Pancreas (tissue), 10 donors: ENCODE results near the gene ZNF518A. TPM values are rescaled to one million over a fixed set of nuclear protein-coding genes. Genes with fewer than 3 reads are reported as not detected.

ENCODE experiments used
- ATAC-seq, 4 donors: fragments of 200-7000 bp; cut with Tn5 transposase; one replicate each; pipeline versions ENCODE4 v1.8.0 to v1.9.1; 2020; ENCODE audit warnings: mild to moderate bottlenecking in 4 of 4, moderate library complexity in 4 of 4
- DNase-seq, 6 donors: peaks; one replicate each; pipeline ENCODE4 v3.0.0-alpha.2; 2020
- FAIRE-seq: peaks from 2 replicates; lab custom pipeline; 2012; peaks lifted over from hg19 to GRCh38; lab: Jason Lieb, UNC
- H3K27ac ChIP-seq, 4 donors: fragments of 200-600 bp; sonication (generic); 1 replicate in 3 of 4; 2 replicates in 1 of 4; pipeline versions ENCODE4 v1.5.0 to v1.8.0; 2020
- H3K27me3 ChIP-seq, 4 donors: fragments of 200-600 bp; one replicate each; pipeline ENCODE4 v1.8.0; 2021
- H3K36me3 ChIP-seq, 3 donors: fragments of 200-600 bp; sonication (generic) in 1 of 3; one replicate each; pipeline versions ENCODE4 v1.5.0 to v1.8.0; 2020 to 2021
- H3K4me1 ChIP-seq, 3 donors: fragments of 200-600 bp; one replicate each; pipeline ENCODE4 v1.8.0; 2021
- H3K4me3 ChIP-seq, 4 donors: fragments of 200-600 bp; sonication (generic) in 2 of 4; one replicate each; pipeline versions ENCODE4 v1.5.0 to v1.8.0; 2020 to 2021
- H3K9me3 ChIP-seq, 4 donors: fragments of 200-600 bp; one replicate each; pipeline ENCODE4 v1.8.0; 2021
- CTCF ChIP-seq, 4 donors: fragments of 200-600 bp; sonication (generic) in 3 of 4; IDR thresholded peaks; one replicate each; pipeline versions ENCODE4 v1.5.0 to v1.8.0; 2021; ENCODE audit warnings: antibody characterized with exemption in 4 of 4
- WGBS, 2 donors: extraction: QIAGEN DNeasy Blood & Tissue Kit; methylation state at CpG; one replicate each; pipeline ENCODE4 v1.1.7; 2013; 5-methylcytosine and 5-hydroxymethylcytosine counted together
- intact Hi-C, 3 donors: fragments of 100-400 bp; cut with DNase I; formaldehyde crosslinking; loops; one replicate each; pipeline versions ENCODE4 v1.11.1 to v1.14.2; 2022
- polyA plus RNA-seq, 2 donors: library from polyadenylated mRNA; stranded (reverse); fragments of 200-250 nt; gene quantifications; one replicate each; pipeline ENCODE4 v1.2.3, GENCODE V29; 2013
- total RNA-seq, 6 donors: library from RNA; stranded (reverse); fragmentation: NEBNext Ultra II Directional in 4 of 6; extraction: Animal tissue kit (Norgen Biotek cat#: 25700) in 4 of 6; gene quantifications; one replicate each; pipeline versions ENCODE4 v1.2.1 to v1.2.4, GENCODE V29; 2021 to 2023
- donor health status: healthy with polysubstance abuse.
- donor health status: DM: no; HTN: no; CAD: no; lungs with moderate emphysema.
- donor health status: DM: no; HTN: no; CAD: no.
- donor health status: control.
- donor health status: control.
- donor health status: Bipolar disorder and iron deficiency.
- donor health status: DM: yes; HTN: yes; CAD: no.
- donor health status: DM: no; HTN: no; CAD: no.
- donor health status: DM: no; HTN: no; CAD: no.
- donor health status: DM: yes; HTN: yes; CAD: no.

Gene ZNF518A
- total and polyA plus RNA-seq, 8 donors, result 4.9 to 18.2 (median 10.5) TPM

- H3K27me3 ChIP-seq, result peaks cover 0 to 58% (median 3%) of the 10 kb centered on the region in 4 donors
- peak; percentile 20 for FAIRE-seq
- H3K9me3 ChIP-seq, result no peaks in the 10 kb centered on the region
- intact Hi-C loops, result no loop called here
- no peak for ATAC-seq
- H3K4me3 ChIP-seq, result no peak overlapping the region
- H3K27ac ChIP-seq, result no peak overlapping the region
- H3K4me1 ChIP-seq, result peaks cover 0 to 3% (median 0%) of the 10 kb centered on the region in 3 donors
- H3K36me3 ChIP-seq, result no peaks in the 10 kb centered on the region
- TF ChIP-seq CTCF (IDR thresholded peaks at IDR 0.05), result no peak
- DNase-seq, result no peak
These were observed 7.3 kb upstream of the ZNF518A start for GRCh38 chr10:96122824-96123223.

GRCh38 chr10:96124230-96125141, 5.6 kb upstream of the ZNF518A start:
- FAIRE-seq (no peak), DNase-seq (peak; percentile 53 to 70 (median 66)), ATAC-seq (peak; percentile 96 to 99 (median 97))
- Histone ChIP-seq H3K36me3 (no peaks in the 10 kb centered on the region), H3K27ac (no peak overlapping the region), H3K4me1 (peaks cover 0 to 5% (median 3%) of the 10 kb centered on the region in 3 donors), H3K9me3 (no peaks in the 10 kb centered on the region), H3K27me3 (peaks cover 0 to 56% (median 3%) of the 10 kb centered on the region in 4 donors), H3K4me3 (peak overlapping the region in 3 of 4 donors; percentile 7 to 35 (median 23))
- TF ChIP-seq CTCF (IDR thresholded peaks at IDR 0.05), result no peak
- WGBS, 2 donors, result 9 to 12% methylated on average over 4 of the region's 4 CpGs
- intact Hi-C loops, result no loop called here

GRCh38 chr10:96125142-96125515, 5.0 kb upstream of the ZNF518A start:
- intact Hi-C loops, result no loop called here
- no peaks in the 10 kb centered on the region for H3K9me3 ChIP-seq
- H3K36me3 ChIP-seq, result no peaks in the 10 kb centered on the region
- ATAC-seq (no peak), DNase-seq (no peak), FAIRE-seq (no peak)
- peaks cover 0 to 5% (median 3%) of the 10 kb centered on the region in 3 donors for H3K4me1 ChIP-seq
- no peak overlapping the region for H3K27ac ChIP-seq
- H3K4me3 ChIP-seq, result peak overlapping the region in 2 of 4 donors; percentile 23 to 35
- no peak for TF ChIP-seq CTCF (IDR thresholded peaks at IDR 0.05)
- peaks cover 0 to 50% (median 3%) of the 10 kb centered on the region in 4 donors for H3K27me3 ChIP-seq
- 76 to 81% methylated on average over 2 of the region's 2 CpGs for WGBS, 2 donors

GRCh38 chr10:96130326-96130995, 364 bp downstream of the ZNF518A start:
- TF ChIP-seq CTCF (IDR thresholded peaks at IDR 0.05), result no peak
- FAIRE-seq (no peak), DNase-seq (peak in 5 of 6 donors; percentile 50 to 81 (median 62)), ATAC-seq (peak; percentile 67 to 90 (median 82))
- Histone ChIP-seq H3K27ac (peak overlapping the region; percentile 93 to 99 (median 97)), H3K36me3 (peaks cover 0 to 21% (median 0%) of the 10 kb centered on the region in 3 donors), H3K4me1 (peaks cover 4 to 16% (median 11%) of the 10 kb centered on the region in 3 donors), H3K4me3 (peak overlapping the region; percentile 62 to 82 (median 78)), H3K9me3 (no peaks in the 10 kb centered on the region), H3K27me3 (peaks cover 0 to 19% (median 3%) of the 10 kb centered on the region in 4 donors)
- intact Hi-C loops, result no loop called here
- WGBS, 2 donors, result 0 to 1% methylated on average over 42 of the region's 42 CpGs
